IMR-90 (cell line): Measurements from ENCODE around the gene FBXL4. TPM values are rescaled to one million over a fixed set of nuclear protein-coding genes. Genes with fewer than 3 reads are reported as not detected.

Experiments used
- ATAC-seq: fragments of 200-7000 bp; cut with Tn5 transposase; 2 replicates; pipeline ENCODE4 v1.9.1; 2020; ENCODE audit warnings: low read depth, mild to moderate bottlenecking, moderate library complexity
- BruUV-seq: library from RNA; stranded (reverse); fragments of 400-500 nt; replicated peaks from 2 replicates; lab custom pipeline; 2021; lab: Mats Ljungman, UMichigan
- CTCF ChIA-PET: fragments of 300-600 bp; formaldehyde crosslinking; extraction: SDS; loops from one replicate; lab custom pipeline; 2021; ENCODE audit warnings: antibody characterized with exemption; lab: Yijun Ruan, JAX
- POLR2A ChIA-PET: fragments of 300-600 bp; sonication (Branson Sonifier 250); formaldehyde crosslinking; loops from one replicate; lab custom pipeline; 2022; ENCODE audit warnings: antibody characterized with exemption; ENCODE audit not compliant: unreplicated experiment; lab: Charles Lee
- DNase-seq: peaks from one replicate; pipeline ENCODE4 v3.0.0; 2013
- H2AFZ ChIP-seq: replicated peaks from 2 replicates; pipeline ENCODE3; 2013; ENCODE audit warnings: low read length, mild to moderate bottlenecking; ENCODE audit not compliant: poor library complexity
- H2AK5ac ChIP-seq: 2 replicates; pipeline ENCODE4 v1.6.1; 2013; ENCODE audit warnings: low read depth, low read length, inconsistent platforms
- H2AK9ac ChIP-seq: replicated peaks from 2 replicates; pipeline ENCODE3; 2013; ENCODE audit warnings: mild to moderate bottlenecking, low read depth, low read length, moderate library complexity; ENCODE audit not compliant: poor library complexity
- H2BK120ac ChIP-seq: 2 replicates; pipeline ENCODE4 v1.6.1; 2013; ENCODE audit warnings: low read depth, low read length, inconsistent platforms
- H2BK15ac ChIP-seq: 3 replicates; pipeline ENCODE4 v1.6.1; 2013; ENCODE audit warnings: low read depth, low read length, inconsistent platforms
- H2BK20ac ChIP-seq: 2 replicates; pipeline ENCODE4 v1.6.1; 2013; ENCODE audit warnings: low read depth, mild to moderate bottlenecking, inconsistent platforms, low read length, moderate library complexity
- H2BK5ac ChIP-seq: 2 replicates; pipeline ENCODE4 v1.6.1; 2013; ENCODE audit warnings: mild to moderate bottlenecking, low read depth, low read length, inconsistent platforms; ENCODE audit not compliant: poor library complexity, severe bottlenecking
- H3K14ac ChIP-seq: replicated peaks from 2 replicates; pipeline ENCODE4 v1.6.1; 2013; ENCODE audit warnings: low read depth, low read length, inconsistent platforms
- H3K18ac ChIP-seq: 2 replicates; pipeline ENCODE4 v1.6.1; 2013; ENCODE audit warnings: low read depth, low read length, control low read depth
- H3K23ac ChIP-seq: 2 replicates; pipeline ENCODE4 v1.6.1; 2013; ENCODE audit warnings: low read depth, low read length, inconsistent platforms
- H3K27ac ChIP-seq: 2 replicates; pipeline ENCODE4 v1.5.1; 2013; ENCODE audit warnings: mild to moderate bottlenecking, control low read depth, low read length; ENCODE audit not compliant: insufficient read depth
- H3K27me3 ChIP-seq: 2 replicates; pipeline ENCODE4 v1.6.1; 2013; ENCODE audit warnings: low read length; ENCODE audit not compliant: control insufficient read depth, insufficient read depth
- H3K36me3 ChIP-seq: 2 replicates; pipeline ENCODE4 v1.6.1; 2013; ENCODE audit warnings: low read length, mixed read lengths; ENCODE audit not compliant: control insufficient read depth, insufficient read depth
- H3K4ac ChIP-seq: 2 replicates; pipeline ENCODE4 v1.6.1; 2013; ENCODE audit warnings: low read depth, low read length, inconsistent platforms
- H3K4me1 ChIP-seq: 2 replicates; pipeline ENCODE4 v1.6.1; 2013; ENCODE audit warnings: low read length, mixed read lengths; ENCODE audit not compliant: control insufficient read depth, insufficient read depth
- H3K4me2 ChIP-seq: 2 replicates; pipeline ENCODE4 v1.6.1; 2013; ENCODE audit warnings: low read depth, mild to moderate bottlenecking, control low read depth, low read length, moderate library complexity
- H3K4me3 ChIP-seq: 2 replicates; pipeline ENCODE4 v1.5.1; 2013; ENCODE audit warnings: low read depth, mild to moderate bottlenecking, control low read depth, low read length, moderate library complexity; ENCODE audit not compliant: insufficient read depth
- H3K56ac ChIP-seq: 2 replicates; pipeline ENCODE4 v1.6.1; 2013; ENCODE audit warnings: low read length, inconsistent platforms; ENCODE audit not compliant: insufficient read depth; ENCODE audit errors: extremely low read depth
- H3K79me1 ChIP-seq, 2 experiments: 2 replicates each; pipeline ENCODE4 v1.6.1; 2013; ENCODE audit warnings: low read length in 2 of 2, inconsistent platforms in 1 of 2, low read depth in 1 of 2
- H3K9ac ChIP-seq: 2 replicates; pipeline ENCODE4 v1.6.1; 2013; ENCODE audit warnings: low read depth, low read length, control low read depth
- H3K9me1 ChIP-seq: 2 replicates; pipeline ENCODE4 v1.6.1; 2013; ENCODE audit warnings: low read length, inconsistent platforms; ENCODE audit not compliant: insufficient read depth
- H3K9me3 ChIP-seq: 2 replicates; pipeline ENCODE4 v1.6.1; 2013; ENCODE audit warnings: low read length; ENCODE audit not compliant: control insufficient read depth, insufficient read depth
- H4K20me1 ChIP-seq: 2 replicates; pipeline ENCODE4 v1.6.1; 2013; ENCODE audit warnings: low read length, inconsistent platforms; ENCODE audit not compliant: insufficient read depth
- H4K5ac ChIP-seq: 2 replicates; pipeline ENCODE4 v1.6.1; 2013; ENCODE audit warnings: mild to moderate bottlenecking, low read depth, low read length, control low read depth
- H4K8ac ChIP-seq, 2 experiments: 2 replicates each; pipeline ENCODE4 v1.6.1; 2013; ENCODE audit warnings: low read depth in 2 of 2, low read length in 2 of 2, control low read depth in 1 of 2, inconsistent platforms in 1 of 2
- H4K91ac ChIP-seq: 2 replicates; pipeline ENCODE4 v1.6.1; 2013; ENCODE audit warnings: low read depth, low read length, inconsistent platforms; ENCODE audit not compliant: insufficient read depth
- BHLHE40 ChIP-seq: fragments of 150-350 bp; IDR thresholded peaks from 2 replicates; pipeline ENCODE4 v1.6.1; 2016; ENCODE audit warnings: mild to moderate bottlenecking, low read depth, low read length
- CEBPB ChIP-seq: IDR thresholded peaks from 2 replicates; pipeline ENCODE4 v1.6.1; 2012; ENCODE audit warnings: low read depth, low read length, improper control_type of control experiment
- FOS ChIP-seq: fragments of 150-350 bp; IDR thresholded peaks from 2 replicates; pipeline ENCODE4 v1.6.1; 2016; ENCODE audit warnings: low read depth, low read length
- MAFK ChIP-seq: IDR thresholded peaks from 2 replicates; pipeline ENCODE4 v1.6.1; 2012; ENCODE audit warnings: low read depth, low read length, improper control_type of control experiment
- MAZ ChIP-seq: IDR thresholded peaks from 2 replicates; pipeline ENCODE4 v1.6.1; 2012; ENCODE audit warnings: low read depth, mild to moderate bottlenecking, low read length, improper control_type of control experiment, moderate library complexity, borderline replicate concordance
- POLR2A ChIP-seq: IDR thresholded peaks from 2 replicates; pipeline ENCODE4 v1.6.1; 2012; ENCODE audit warnings: mild to moderate bottlenecking, low read depth, low read length
- RCOR1 ChIP-seq: IDR thresholded peaks from 2 replicates; pipeline ENCODE4 v1.6.1; 2012; ENCODE audit warnings: mild to moderate bottlenecking, low read length, improper control_type of control experiment; ENCODE audit not compliant: insufficient replicate concordance
- RFX5 ChIP-seq: IDR thresholded peaks from 2 replicates; pipeline ENCODE4 v1.8.0; 2012; ENCODE audit warnings: low read depth, mild to moderate bottlenecking, low read length, moderate library complexity
- dilution Hi-C: fragments of 300-500 bp; cut with HindIII; formaldehyde crosslinking; loops from one replicate; pipeline ENCODE4 v1.14.3; 2018; ENCODE audit warnings: low sequenced_read_pairs; ENCODE audit not compliant: unreplicated experiment
- in situ Hi-C: fragments of 300-500 bp; cut with MboI; formaldehyde crosslinking; loops from 3 replicates; pipeline ENCODE4 v1.14.3; 2019; ENCODE audit warnings: low sequenced_read_pairs, inconsistent platforms, mixed read lengths
- intact Hi-C: fragments of 100-400 bp; cut with micrococcal nuclease; formaldehyde crosslinking; loops from 2 replicates; pipeline ENCODE4 v1.10.0; 2022
- polyA plus RNA-seq, 3 experiments: library from polyadenylated mRNA; depleted of rRNA; stranded (reverse); fragments of >200 nt; gene quantifications; 2 replicates each; pipeline ENCODE4 v1.2.3, GENCODE V29; 2012; ENCODE audit warnings: low replicate concordance in 1 of 3
- total RNA-seq: library from RNA; depleted of rRNA; stranded (reverse); fragments of >200 nt; gene quantifications from 2 replicates; pipeline ENCODE4 v1.2.3, GENCODE V29; 2012
- TF ChIP-seq, protein P1 (sequence below): fragments of 150-350 bp; IDR thresholded peaks from 2 replicates; pipeline ENCODE4 v1.6.1; 2016; ENCODE audit warnings: low read depth, mild to moderate bottlenecking, low read length, moderate library complexity, borderline replicate concordance

FBXL4 gene
- total and polyA plus RNA-seq, 2 of the 4 experiments (the other 2 are of a cell fraction): 7.8 to 17.6 TPM

DNA sequence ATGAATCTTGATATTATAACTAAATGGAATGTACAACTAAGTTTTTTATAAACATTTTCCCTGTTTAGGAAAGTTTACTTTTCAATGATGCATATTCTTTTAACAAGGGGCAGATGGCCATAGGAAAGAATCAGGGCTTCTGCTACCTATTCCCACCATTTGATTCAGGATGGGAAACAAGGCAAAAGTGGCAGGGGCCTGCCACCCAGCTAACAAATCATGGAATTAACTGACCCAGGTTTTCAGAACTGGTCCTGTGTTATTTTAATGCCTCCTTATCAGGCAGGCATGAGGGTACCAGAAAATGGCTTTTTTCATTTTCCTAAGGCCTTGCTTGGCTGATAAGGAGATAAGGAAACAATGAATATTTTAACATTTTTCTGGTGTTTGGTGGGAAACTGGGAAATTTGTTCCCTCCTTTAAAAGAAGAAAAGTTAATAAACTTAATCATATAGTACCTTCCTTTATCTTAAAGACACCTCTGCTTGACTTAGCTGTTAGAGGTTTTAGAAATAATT is 106.7 kb downstream of the FBXL4 start:
- Histone ChIP-seq H3K56ac (no peak overlapping the region), H4K8ac (no peak overlapping the region), H3K36me3 (no peaks in the 10 kb centered on the region), H3K27me3 (peaks cover 81% of the 10 kb centered on the region), H2BK15ac (no peak overlapping the region), H2BK20ac (no peak overlapping the region), H3K79me1 (no peaks in the 10 kb centered on the region), H2BK120ac (no peak overlapping the region), H3K4me1 (no peaks in the 10 kb centered on the region), H2AK9ac (no peak overlapping the region), H3K9ac (no peak overlapping the region), H2AK5ac (no peak overlapping the region), H3K9me1 (no peaks in the 10 kb centered on the region), H4K20me1 (no peaks in the 10 kb centered on the region; the same call in 1 of the 2 replicates), H4K5ac (no peak overlapping the region), H3K4me3 (no peak overlapping the region), H3K4ac (no peak overlapping the region), H3K4me2 (no peak overlapping the region), H4K91ac (no peak overlapping the region), H2AFZ (no peak overlapping the region), H2BK5ac (no peak overlapping the region), H3K27ac (no peak overlapping the region), H3K23ac (no peak overlapping the region), H3K9me3 (no peaks in the 10 kb centered on the region), H3K18ac (no peak overlapping the region), H3K14ac (no peak overlapping the region)
- ATAC-seq: no peak
- no TSS peak for BruUV-seq
- POLR2A ChIA-PET: no interaction called here
- intact Hi-C loops: no loop called here
- dilution Hi-C loops: no loop called here
- in situ Hi-C loops: loop anchor here (10.0 kb wide), 1 partner anchor 1346 kb away; no protein-coding TSS in a partner anchor
- DNase-seq: no peak
- no peak for TF ChIP-seq BHLHE40
- TF ChIP-seq MAFK: no peak
- no peak for TF ChIP-seq MAZ
- no peak for TF ChIP-seq POLR2A
- TF ChIP-seq CEBPB: no peak
- TF ChIP-seq, protein P1, sequence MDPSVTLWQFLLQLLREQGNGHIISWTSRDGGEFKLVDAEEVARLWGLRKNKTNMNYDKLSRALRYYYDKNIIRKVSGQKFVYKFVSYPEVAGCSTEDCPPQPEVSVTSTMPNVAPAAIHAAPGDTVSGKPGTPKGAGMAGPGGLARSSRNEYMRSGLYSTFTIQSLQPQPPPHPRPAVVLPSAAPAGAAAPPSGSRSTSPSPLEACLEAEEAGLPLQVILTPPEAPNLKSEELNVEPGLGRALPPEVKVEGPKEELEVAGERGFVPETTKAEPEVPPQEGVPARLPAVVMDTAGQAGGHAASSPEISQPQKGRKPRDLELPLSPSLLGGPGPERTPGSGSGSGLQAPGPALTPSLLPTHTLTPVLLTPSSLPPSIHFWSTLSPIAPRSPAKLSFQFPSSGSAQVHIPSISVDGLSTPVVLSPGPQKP: no peak
- no peak for TF ChIP-seq RCOR1
- no peak for TF ChIP-seq FOS
- no peak for TF ChIP-seq RFX5
- CTCF ChIA-PET: no interaction called here
